Spleen (tissue), 7 donors: ENCODE results near the gene NAA40.

Experiments used
- POLR2A ChIP-seq, 3 donors: fragments of 450-650 bp; IDR thresholded peaks; one replicate each; pipeline ENCODE4 v1.5.1; 2017; ENCODE audit warnings: antibody characterized with exemption in 3 of 3, mild to moderate bottlenecking in 1 of 3
- POLR2AphosphoS5 ChIP-seq, 3 donors: sonication (generic); formaldehyde crosslinking; IDR thresholded peaks; one replicate each; pipeline ENCODE4 v1.5.1; 2017; ENCODE audit warnings: antibody characterized with exemption in 3 of 3
- TF ChIP-seq, protein P1 (sequence below), 11 experiments: fragments of 200-600 bp in 7 of 11; fragments of 450-650 bp in 4 of 11; sonication (generic) in 4 of 11; IDR thresholded peaks in 8 of 11; conservative IDR thresholded peaks in 3 of 11; 1 replicate in 7 of 11; 2 replicates in 4 of 11; pipeline versions ENCODE4 v1.4.0 to v1.8.0; 2016 to 2021; ENCODE audit warnings: antibody characterized with exemption in 11 of 11, inconsistent platforms in 4 of 11, mild to moderate bottlenecking in 1 of 11
- donor health status: DM: no; HTN: no; CAD: no; lungs with moderate emphysema.
- donor health status: DM: no; HTN: no; CAD: no.
- donor health status: DM: no; HTN: no; CAD: no.

DNA sequence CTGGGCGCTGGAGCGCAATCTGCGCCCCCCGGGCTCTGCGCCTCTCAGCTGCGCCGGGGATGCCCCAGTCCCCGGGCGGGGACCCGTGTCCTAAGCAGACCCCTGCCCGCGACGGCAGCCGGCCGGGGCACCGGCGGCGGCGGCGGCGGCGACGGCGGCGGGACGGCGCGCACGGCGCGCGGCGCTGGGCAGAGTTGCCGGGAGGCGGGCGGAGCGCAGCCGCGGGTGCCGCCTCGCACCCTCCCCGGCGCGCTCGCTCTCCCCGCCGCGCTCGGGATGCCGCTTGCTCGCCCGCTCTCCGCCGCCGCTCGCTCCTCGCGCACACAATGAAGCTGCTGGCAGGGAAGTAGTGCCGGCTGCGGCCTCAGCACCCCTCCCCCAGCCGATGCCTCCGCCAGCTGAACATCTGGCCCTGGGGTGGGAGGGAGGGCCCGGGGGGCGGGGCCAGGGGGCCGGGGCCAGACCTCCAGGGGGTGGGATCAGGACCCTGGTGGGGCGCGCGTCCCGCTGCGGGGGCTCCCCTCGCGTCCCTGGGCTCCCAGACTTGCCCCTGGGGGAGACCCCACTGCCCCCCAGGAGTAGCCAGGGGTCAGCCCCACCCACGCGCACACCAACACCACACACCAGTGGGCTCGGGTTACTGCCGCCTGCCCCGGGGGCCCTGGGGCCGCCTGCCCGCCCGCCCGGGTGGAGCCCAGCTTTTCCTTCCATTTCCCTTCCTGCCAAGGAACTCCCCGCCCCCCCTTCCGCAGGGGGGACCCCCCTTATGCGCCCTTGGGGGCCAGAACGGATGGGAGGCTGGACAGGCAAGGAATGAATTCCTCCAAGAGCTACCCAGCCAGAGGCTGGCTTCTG is 21.7 kb upstream of the NAA40 start, which contains the start of gene RCOR2:
- no peak for TF ChIP-seq POLR2A (IDR thresholded peaks at IDR 0.05)
- TF ChIP-seq, protein P1, sequence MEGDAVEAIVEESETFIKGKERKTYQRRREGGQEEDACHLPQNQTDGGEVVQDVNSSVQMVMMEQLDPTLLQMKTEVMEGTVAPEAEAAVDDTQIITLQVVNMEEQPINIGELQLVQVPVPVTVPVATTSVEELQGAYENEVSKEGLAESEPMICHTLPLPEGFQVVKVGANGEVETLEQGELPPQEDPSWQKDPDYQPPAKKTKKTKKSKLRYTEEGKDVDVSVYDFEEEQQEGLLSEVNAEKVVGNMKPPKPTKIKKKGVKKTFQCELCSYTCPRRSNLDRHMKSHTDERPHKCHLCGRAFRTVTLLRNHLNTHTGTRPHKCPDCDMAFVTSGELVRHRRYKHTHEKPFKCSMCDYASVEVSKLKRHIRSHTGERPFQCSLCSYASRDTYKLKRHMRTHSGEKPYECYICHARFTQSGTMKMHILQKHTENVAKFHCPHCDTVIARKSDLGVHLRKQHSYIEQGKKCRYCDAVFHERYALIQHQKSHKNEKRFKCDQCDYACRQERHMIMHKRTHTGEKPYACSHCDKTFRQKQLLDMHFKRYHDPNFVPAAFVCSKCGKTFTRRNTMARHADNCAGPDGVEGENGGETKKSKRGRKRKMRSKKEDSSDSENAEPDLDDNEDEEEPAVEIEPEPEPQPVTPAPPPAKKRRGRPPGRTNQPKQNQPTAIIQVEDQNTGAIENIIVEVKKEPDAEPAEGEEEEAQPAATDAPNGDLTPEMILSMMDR (IDR thresholded peaks at IDR 0.05 in 8 of 11, conservative IDR thresholded peaks at IDR 0.05 in 3 of 11) = no peak
- peak in 2 of 3 donors; percentile 66 to 67 for TF ChIP-seq POLR2AphosphoS5 (IDR thresholded peaks at IDR 0.05)
